Skeletal muscle satellite cell (primary cell): ENCODE results near the gene PRSS27.
"Not testable (repeated sequence)": the region's sequence is repeated elsewhere in the genome, so short reads cannot be mapped to it uniquely, and the experiment has no call there.

Experiments used
- H3K27me3 ChIP-seq: 2 replicates; pipeline ENCODE4 v1.7.0; 2013; ENCODE audit warnings: low read length; ENCODE audit not compliant: control insufficient read depth, insufficient read depth
- H3K36me3 ChIP-seq: 2 replicates; pipeline ENCODE4 v1.7.0; 2013; ENCODE audit warnings: mild to moderate bottlenecking, control low read depth, low read length; ENCODE audit not compliant: insufficient read depth
- H3K4me1 ChIP-seq: 2 replicates; pipeline ENCODE4 v1.7.0; 2013; ENCODE audit warnings: low read length; ENCODE audit not compliant: control insufficient read depth, insufficient read depth
- H3K4me2 ChIP-seq: 2 replicates; pipeline ENCODE4 v1.7.0; 2013; ENCODE audit warnings: mild to moderate bottlenecking, low read length
- H3K4me3 ChIP-seq: 2 replicates; pipeline ENCODE4 v1.7.0; 2013; ENCODE audit warnings: low read length
- H3K9ac ChIP-seq: 2 replicates; pipeline ENCODE4 v1.7.0; 2013; ENCODE audit warnings: mild to moderate bottlenecking, low read depth, low read length, moderate library complexity
- H3K9me3 ChIP-seq: replicated peaks from 2 replicates; pipeline ENCODE4 v1.7.0; 2013; ENCODE audit warnings: mild to moderate bottlenecking, control low read depth, low read length

Gene PRSS27

GRCh38 chr16:2671193-2671592, 48.8 kb downstream of the PRSS27 start:
- not testable (repeated sequence) for H3K36me3 ChIP-seq, H3K4me3 ChIP-seq, H3K9ac ChIP-seq, H3K4me2 ChIP-seq, H3K27me3 ChIP-seq, H3K9me3 ChIP-seq
- peaks cover 14% of the 10 kb centered on the region for H3K4me1 ChIP-seq

GRCh38 chr16:2670017-2670416, 50.0 kb downstream of the PRSS27 start:
- Histone ChIP-seq H3K4me1 (peaks cover 14% of the 10 kb centered on the region), H3K4me2 (peak overlapping the region; percentile 37)
- H3K9ac ChIP-seq, H3K27me3 ChIP-seq, H3K4me3 ChIP-seq, H3K9me3 ChIP-seq, H3K36me3 ChIP-seq: not testable (repeated sequence)

- not testable (repeated sequence) for H3K4me3 ChIP-seq, H3K9ac ChIP-seq
Measured at GRCh38 chr16:2669587-2669986, 50.4 kb downstream of the PRSS27 start.

GRCh38 chr16:2666671-2667070, 53.4 kb downstream of the PRSS27 start:
- H3K4me1 ChIP-seq, H3K4me2 ChIP-seq, H3K4me3 ChIP-seq, H3K36me3 ChIP-seq, H3K9ac ChIP-seq, H3K27me3 ChIP-seq, H3K9me3 ChIP-seq: not testable (repeated sequence)

More at GRCh38 chr16:2669587-2669986, 50.4 kb downstream of the PRSS27 start:
- Histone ChIP-seq H3K4me1 (peaks cover 14% of the 10 kb centered on the region), H3K4me2 (peak overlapping the region; percentile 37)
- not testable (repeated sequence) for H3K36me3 ChIP-seq, H3K9me3 ChIP-seq, H3K27me3 ChIP-seq

GRCh38 chr16:2664574-2664982, 55.4 kb downstream of the PRSS27 start:
- H3K4me2 ChIP-seq: no peak overlapping the region
- no peaks in the 10 kb centered on the region for H3K36me3 ChIP-seq
- H3K9me3 ChIP-seq: no peaks in the 10 kb centered on the region
- no peaks in the 10 kb centered on the region for H3K27me3 ChIP-seq
- no peak overlapping the region for H3K9ac ChIP-seq
- no peak overlapping the region for H3K4me3 ChIP-seq
- H3K4me1 ChIP-seq: peaks cover 9% of the 10 kb centered on the region

GRCh38 chr16:2663553-2664546, 56.2 kb downstream of the PRSS27 start:
- Histone ChIP-seq H3K36me3 (no peaks in the 10 kb centered on the region), H3K4me3 (no peak overlapping the region), H3K27me3 (no peaks in the 10 kb centered on the region), H3K4me2 (no peak overlapping the region), H3K9me3 (no peaks in the 10 kb centered on the region), H3K4me1 (peaks cover 9% of the 10 kb centered on the region), H3K9ac (no peak overlapping the region)
